H9 (cell line): ENCODE data around the gene VSIG2. TPM values are rescaled to one million over a fixed set of nuclear protein-coding genes. Genes with fewer than 3 reads are reported as not detected.

ENCODE experiments used
- DNase-seq: peaks from one replicate; pipeline ENCODE4 v3.0.0-alpha.2; 2017
- H2AFZ ChIP-seq: one replicate; pipeline ENCODE4 v1.6.1; 2013; ENCODE audit warnings: mild to moderate bottlenecking, low read length, control low read depth, moderate library complexity
- H2AK5ac ChIP-seq: 2 replicates; pipeline ENCODE4 v1.6.1; 2013; ENCODE audit warnings: low read length, control low read depth, mixed read lengths; ENCODE audit not compliant: insufficient read length
- H2BK120ac ChIP-seq: one replicate; pipeline ENCODE4 v1.6.1; 2013; ENCODE audit warnings: low read depth, mild to moderate bottlenecking, low read length, control low read depth, inconsistent platforms; ENCODE audit not compliant: poor library complexity, severe bottlenecking
- H2BK12ac ChIP-seq: 2 replicates; pipeline ENCODE4 v1.6.1; 2013; ENCODE audit warnings: low read length, control low read depth, mixed read lengths, low read depth; ENCODE audit not compliant: insufficient read length
- H2BK15ac ChIP-seq: 2 replicates; pipeline ENCODE4 v1.6.1; 2013; ENCODE audit warnings: low read depth, low read length, control low read depth
- H2BK20ac ChIP-seq: one replicate; pipeline ENCODE4 v1.6.1; 2013; ENCODE audit warnings: low read depth, mild to moderate bottlenecking, low read length, control low read depth, inconsistent platforms; ENCODE audit not compliant: poor library complexity, severe bottlenecking
- H2BK5ac ChIP-seq: 2 replicates; pipeline ENCODE4 v1.6.1; 2013; ENCODE audit warnings: low read length, control low read depth, mixed read lengths; ENCODE audit not compliant: insufficient read length
- H3K14ac ChIP-seq: 2 replicates; pipeline ENCODE4 v1.6.1; 2013; ENCODE audit warnings: low read length, control low read depth; ENCODE audit not compliant: insufficient read depth
- H3K18ac ChIP-seq: 2 replicates; pipeline ENCODE4 v1.6.1; 2013; ENCODE audit warnings: low read depth, mild to moderate bottlenecking, mixed read lengths, low read length, control low read depth; ENCODE audit not compliant: insufficient read length
- H3K23ac ChIP-seq: 2 replicates; pipeline ENCODE4 v1.6.1; 2013; ENCODE audit warnings: low read length, control low read depth, mixed read lengths, low read depth; ENCODE audit not compliant: insufficient read length
- H3K23me2 ChIP-seq: 2 replicates; pipeline ENCODE4 v1.6.1; 2013; ENCODE audit warnings: low read depth, mild to moderate bottlenecking, mixed read lengths, low read length, control low read depth; ENCODE audit not compliant: insufficient read length, poor library complexity, severe bottlenecking
- H3K27ac ChIP-seq: 2 replicates; pipeline ENCODE4 v1.5.1; 2013; ENCODE audit warnings: low read length, control low read depth, mixed read lengths, low read depth; ENCODE audit not compliant: insufficient read length
- H3K27me3 ChIP-seq: 2 replicates; pipeline ENCODE4 v1.6.1; 2013; ENCODE audit warnings: low read length, control low read depth, inconsistent platforms; ENCODE audit not compliant: insufficient read depth
- H3K4ac ChIP-seq: 2 replicates; pipeline ENCODE4 v1.6.1; 2013; ENCODE audit warnings: low read depth, mild to moderate bottlenecking, control low read depth, inconsistent platforms, low read length, moderate library complexity
- H3K4me1 ChIP-seq: 2 replicates; pipeline ENCODE4 v1.6.1; 2013; ENCODE audit warnings: low read length, control low read depth, inconsistent platforms; ENCODE audit not compliant: insufficient read depth
- H3K4me2 ChIP-seq: 2 replicates; pipeline ENCODE4 v1.6.1; 2013; ENCODE audit warnings: low read length, control low read depth, mixed read lengths; ENCODE audit not compliant: insufficient read length, insufficient read depth
- H3K56ac ChIP-seq: 2 replicates; pipeline ENCODE4 v1.6.1; 2013; ENCODE audit warnings: low read depth, mild to moderate bottlenecking, mixed read lengths, low read length, control low read depth; ENCODE audit not compliant: insufficient read length
- H3K79me1 ChIP-seq: 2 replicates; pipeline ENCODE4 v1.6.1; 2013; ENCODE audit warnings: low read depth, mild to moderate bottlenecking, moderate library complexity, low read length, control low read depth, inconsistent platforms; ENCODE audit not compliant: insufficient read depth, poor library complexity, severe bottlenecking
- H3K79me2 ChIP-seq: 2 replicates; pipeline ENCODE4 v1.6.1; 2013; ENCODE audit warnings: low read length, control low read depth, inconsistent platforms; ENCODE audit not compliant: insufficient read depth
- H3K9ac ChIP-seq: 2 replicates; pipeline ENCODE4 v1.6.1; 2013; ENCODE audit warnings: low read length, control low read depth, mixed read lengths; ENCODE audit not compliant: insufficient read length; ENCODE audit errors: extremely low read depth
- H3K9me3 ChIP-seq: one replicate; pipeline ENCODE4 v1.6.1; 2013; ENCODE audit warnings: low read depth, low read length, inconsistent platforms; ENCODE audit not compliant: control insufficient read depth
- H3T11ph ChIP-seq: one replicate; pipeline ENCODE4 v1.6.1; 2013; ENCODE audit warnings: mild to moderate bottlenecking, low read length, control low read depth, inconsistent platforms
- H4K20me1 ChIP-seq: one replicate; pipeline ENCODE4 v1.6.1; 2013; ENCODE audit not compliant: control insufficient read depth, insufficient read length, insufficient read depth
- H4K5ac ChIP-seq: 2 replicates; pipeline ENCODE4 v1.6.1; 2013; ENCODE audit warnings: low read depth, mild to moderate bottlenecking, mixed read lengths, low read length, control low read depth; ENCODE audit not compliant: insufficient read length
- H4K8ac ChIP-seq: replicated peaks from 2 replicates; pipeline ENCODE4 v1.6.1; 2013; ENCODE audit warnings: low read length, control low read depth, mixed read lengths, low read depth; ENCODE audit not compliant: insufficient read length
- H4K91ac ChIP-seq: 2 replicates; pipeline ENCODE4 v1.6.1; 2013; ENCODE audit warnings: low read depth, mild to moderate bottlenecking, moderate library complexity, mixed read lengths, low read length, control low read depth; ENCODE audit not compliant: insufficient read length
- H3K27ac Mint-ChIP-seq, 3 experiments: 2 replicates in 2 of 3; 3 replicates in 1 of 3; pipeline ENCODE4 v1.8.0; 2020 to 2021; ENCODE audit warnings: mixed read lengths in 3 of 3, mild to moderate bottlenecking in 1 of 3, moderate library complexity in 1 of 3
- H3K27me3 Mint-ChIP-seq: 2 replicates; pipeline ENCODE4 v1.8.0; 2021; ENCODE audit warnings: low read depth, mild to moderate bottlenecking, moderate library complexity, mixed read lengths
- H3K36me3 Mint-ChIP-seq, 3 experiments: 2 replicates in 2 of 3; 3 replicates in 1 of 3; pipeline ENCODE4 v1.8.0; 2020 to 2021; ENCODE audit warnings: low read depth in 3 of 3, mixed read lengths in 3 of 3; ENCODE audit not compliant: insufficient read depth in 1 of 3
- H3K4me1 Mint-ChIP-seq, 2 experiments: 2 replicates each; pipeline ENCODE4 v1.8.0; 2020; ENCODE audit warnings: mixed read lengths in 2 of 2
- H3K4me3 Mint-ChIP-seq, 2 experiments: 2 replicates in 1 of 2; 3 replicates in 1 of 2; pipeline ENCODE4 v1.8.0; 2020 to 2021; ENCODE audit warnings: mild to moderate bottlenecking in 2 of 2, mixed read lengths in 2 of 2, moderate library complexity in 1 of 2
- H3K9me3 Mint-ChIP-seq, 2 experiments: 2 replicates in 1 of 2; 3 replicates in 1 of 2; pipeline ENCODE4 v1.8.0; 2020; ENCODE audit warnings: mild to moderate bottlenecking in 2 of 2, mixed read lengths in 2 of 2, moderate library complexity in 1 of 2
- CTCF ChIP-seq: fragments of 200-600 bp; sonication (generic); conservative IDR thresholded peaks from 3 replicates; pipeline ENCODE4 v1.8.0; 2021; ENCODE audit warnings: antibody characterized with exemption, mild to moderate bottlenecking
- WGBS: extraction: QIAGEN DNeasy Blood & Tissue Kit; methylation state at CpG from one replicate; pipeline ENCODE4 v1.1.7; 2013; ENCODE audit warnings: missing lambda C conversion rate, low lambda C conversion rate, mixed read lengths; ENCODE audit not compliant: insufficient read length; ENCODE audit errors: extremely low coverage; 5-methylcytosine and 5-hydroxymethylcytosine counted together
- total RNA-seq: library from RNA; stranded (reverse); gene quantifications from 2 replicates; pipeline ENCODE4 v1.2.1, GENCODE V29; 2021

Gene VSIG2
- total RNA-seq, 1 experiment from 2014 or later = not detected

GRCh38 chr11:124801014-124801413 is 49.0 kb upstream of the VSIG2 start:
- Histone ChIP-seq H3K27me3 (no peaks in the 10 kb centered on the region), H3K18ac (no peak overlapping the region), H2AFZ (no peak overlapping the region), H2BK12ac (no peak overlapping the region), H2AK5ac (no peak overlapping the region), H3K79me1 (no peaks in the 10 kb centered on the region), H3K56ac (no peak overlapping the region), H3K14ac (no peak overlapping the region; the same call in 1 of the 2 replicates), H2BK120ac (no peak overlapping the region), H4K20me1 (no peaks in the 10 kb centered on the region), H3K23ac (no peak overlapping the region), H3K27ac (no peak overlapping the region), H3T11ph (no peak overlapping the region), H2BK20ac (no peak overlapping the region), H3K4me2 (peak overlapping the region; percentile 96), H4K8ac (no peak overlapping the region), H3K9ac (peak overlapping the region; percentile 10), H4K91ac (no peak overlapping the region), H3K23me2 (peaks cover 5% of the 10 kb centered on the region), H3K4ac (no peak overlapping the region), H2BK15ac (no peak overlapping the region), H3K79me2 (peaks cover 24% of the 10 kb centered on the region; the same call in 1 of the 2 replicates), H3K9me3 (no peaks in the 10 kb centered on the region), H3K4me1 (peaks cover 2% of the 10 kb centered on the region; the same call in 1 of the 2 replicates), H2BK5ac (no peak overlapping the region), H4K5ac (no peak overlapping the region)
- peaks cover 4 to 9% (median 5%) of the 10 kb centered on the region in 3 experiments; a peak in 6 of 7 replicates for H3K36me3 Mint-ChIP-seq
- H3K27ac Mint-ChIP-seq = peak overlapping the region; percentile 83 to 94 (median 86); a peak in 4 of 7 replicates
- peaks cover 1% of the 10 kb centered on the region; the same call in 1 of the 2 replicates for H3K27me3 Mint-ChIP-seq
- peaks cover 0 to 5% of the 10 kb centered on the region in 2 experiments; a peak in 1 of 5 replicates for H3K9me3 Mint-ChIP-seq
- no peak for TF ChIP-seq CTCF
- H3K4me1 Mint-ChIP-seq = peaks cover 23 to 31% of the 10 kb centered on the region in 2 experiments
- no CpG with 5 or more reads among the region's 8 CpGs for WGBS
- peak overlapping the region; percentile 87 to 89 for H3K4me3 Mint-ChIP-seq
- no peak for DNase-seq
